HEK293 (cell line): Measurements from ENCODE around the gene GNGT1.
A peak's percentile ranks its signal among the peaks of the same experiment; 100 is the strongest.

Experiments
- FEZF1 ChIP-seq: fragments of 450-650 bp; formaldehyde crosslinking; IDR thresholded peaks from 2 replicates; pipeline ENCODE4 v1.5.1; 2016; ENCODE audit warnings: missing biosample characterization, missing genetic modification characterization
- GLI4 ChIP-seq: fragments of 450-650 bp; formaldehyde crosslinking; IDR thresholded peaks from 2 replicates; pipeline ENCODE4 v1.5.1; 2016; ENCODE audit warnings: missing biosample characterization, missing genetic modification characterization
- SP7 ChIP-seq: fragments of 450-650 bp; formaldehyde crosslinking; IDR thresholded peaks from 2 replicates; pipeline ENCODE4 v1.5.1; 2016; ENCODE audit warnings: missing biosample characterization, missing genetic modification characterization
- ZBTB17 ChIP-seq: fragments of 450-650 bp; formaldehyde crosslinking; IDR thresholded peaks from 2 replicates; pipeline ENCODE4 v1.5.1; 2016; ENCODE audit warnings: missing biosample characterization, missing genetic modification characterization
- ZBTB44 ChIP-seq: fragments of 450-650 bp; IDR thresholded peaks from 2 replicates; pipeline ENCODE4 v1.5.1; 2018; ENCODE audit warnings: missing biosample characterization, mild to moderate bottlenecking, missing genetic modification characterization
- ZNF112 ChIP-seq: fragments of 450-650 bp; formaldehyde crosslinking; IDR thresholded peaks from 2 replicates; pipeline ENCODE4 v1.5.0; 2017; ENCODE audit warnings: missing biosample characterization, missing genetic modification characterization
- ZNF157 ChIP-seq: fragments of 450-650 bp; formaldehyde crosslinking; IDR thresholded peaks from 2 replicates; pipeline ENCODE4 v1.5.1; 2016; ENCODE audit warnings: missing biosample characterization, missing genetic modification characterization
- ZNF18 ChIP-seq: fragments of 450-650 bp; formaldehyde crosslinking; IDR thresholded peaks from 2 replicates; pipeline ENCODE4 v1.5.1; 2016; ENCODE audit warnings: missing biosample characterization, missing genetic modification characterization
- ZNF184 ChIP-seq: fragments of 450-650 bp; IDR thresholded peaks from 2 replicates; pipeline ENCODE4 v1.5.1; 2018; ENCODE audit warnings: missing biosample characterization, mild to moderate bottlenecking, missing genetic modification characterization
- ZNF239 ChIP-seq: fragments of 450-650 bp; formaldehyde crosslinking; IDR thresholded peaks from 2 replicates; pipeline ENCODE4 v1.5.1; 2016; ENCODE audit warnings: missing biosample characterization, missing genetic modification characterization
- ZNF518A ChIP-seq: fragments of 450-650 bp; formaldehyde crosslinking; conservative IDR thresholded peaks from 2 replicates; pipeline ENCODE4 v1.5.1; 2016; ENCODE audit warnings: low read depth, missing biosample characterization, missing genetic modification characterization
- ZNF645 ChIP-seq: fragments of 450-650 bp; formaldehyde crosslinking; IDR thresholded peaks from 2 replicates; pipeline ENCODE4; 2016; ENCODE audit warnings: missing biosample characterization, missing genetic modification characterization
- ZNF654 ChIP-seq: fragments of 450-650 bp; formaldehyde crosslinking; IDR thresholded peaks from 2 replicates; pipeline ENCODE4 v1.5.1; 2016; ENCODE audit warnings: low read depth, missing biosample characterization, missing genetic modification characterization
- ZXDB ChIP-seq: fragments of 450-650 bp; formaldehyde crosslinking; IDR thresholded peaks from 2 replicates; pipeline ENCODE4 v1.5.1; 2016; ENCODE audit warnings: missing biosample characterization, missing genetic modification characterization
- TF ChIP-seq, protein P1 (sequence below): fragments of 450-650 bp; formaldehyde crosslinking; IDR thresholded peaks from 2 replicates; pipeline ENCODE4 v1.5.1; 2016; ENCODE audit warnings: missing biosample characterization, missing genetic modification characterization
- TF ChIP-seq, protein P2 (sequence below): fragments of 450-650 bp; formaldehyde crosslinking; IDR thresholded peaks from 2 replicates; pipeline ENCODE4 v1.5.1; 2016; ENCODE audit warnings: missing biosample characterization, missing genetic modification characterization, borderline replicate concordance
- TF ChIP-seq, protein P3 (sequence below): fragments of 450-650 bp; formaldehyde crosslinking; conservative IDR thresholded peaks from 2 replicates; pipeline ENCODE4 v1.5.1; 2016; ENCODE audit warnings: low read depth, missing biosample characterization, missing genetic modification characterization

The GNGT1 gene

DNA sequence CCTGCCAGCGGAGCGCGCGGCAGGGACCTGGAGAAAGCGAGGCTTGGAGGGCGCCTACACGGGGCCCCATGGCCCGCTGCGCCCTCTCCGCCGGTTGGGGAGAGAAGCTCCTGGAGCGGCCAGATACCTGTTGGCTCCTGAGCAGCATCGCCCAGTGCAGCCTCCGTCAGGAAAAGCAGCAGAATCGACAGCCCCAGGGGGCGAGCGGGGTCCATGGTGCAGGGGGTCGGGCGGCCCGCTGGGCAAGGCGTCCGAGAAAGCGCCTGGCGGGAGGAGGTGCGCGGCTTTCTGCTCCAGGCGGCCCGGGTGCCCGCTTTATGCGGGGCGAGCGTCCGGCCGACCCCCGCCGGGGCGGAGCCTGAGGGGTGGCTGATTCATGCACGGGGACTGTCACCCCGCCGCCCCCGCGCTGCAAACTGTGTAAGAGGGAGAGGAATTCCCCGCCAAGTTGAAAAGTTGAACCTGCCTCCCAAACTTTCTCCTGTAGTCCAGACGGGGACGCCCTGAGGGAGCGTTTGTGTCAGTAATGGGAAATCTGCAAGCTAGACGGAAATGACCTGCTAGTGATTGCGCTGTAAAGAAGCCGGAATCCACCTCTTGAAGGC lies 15.8 kb upstream of the GNGT1 start, which contains the start of gene TFPI2 (continued):
- TF ChIP-seq ZNF654 (peak; percentile 25), ZNF184 (tag by site-specific recombination) (0 out of 2 replicates have a peak, but pooled peaks have one; percentile 21), FEZF1 (tag by site-specific recombination) (no peak), ZNF645 (tag by site-specific recombination) (no peak), ZNF518A (tag by site-specific recombination) (no peak), SP7 (tag by site-specific recombination) (peak; percentile 48; the same call in 1 of the 2 replicates), ZBTB44 (tag by site-specific recombination) (no peak), GLI4 (tag by site-specific recombination) (no peak), ZBTB17 (tag by site-specific recombination) (peak; percentile 63), ZNF18 (tag by site-specific recombination) (no peak), ZNF239 (no peak), ZNF157 (no peak), ZXDB (tag by site-specific recombination) (peak; percentile 75; the same call in 1 of the 2 replicates), ZNF112 (tag by site-specific recombination) (no peak)
- TF ChIP-seq, protein P1, sequence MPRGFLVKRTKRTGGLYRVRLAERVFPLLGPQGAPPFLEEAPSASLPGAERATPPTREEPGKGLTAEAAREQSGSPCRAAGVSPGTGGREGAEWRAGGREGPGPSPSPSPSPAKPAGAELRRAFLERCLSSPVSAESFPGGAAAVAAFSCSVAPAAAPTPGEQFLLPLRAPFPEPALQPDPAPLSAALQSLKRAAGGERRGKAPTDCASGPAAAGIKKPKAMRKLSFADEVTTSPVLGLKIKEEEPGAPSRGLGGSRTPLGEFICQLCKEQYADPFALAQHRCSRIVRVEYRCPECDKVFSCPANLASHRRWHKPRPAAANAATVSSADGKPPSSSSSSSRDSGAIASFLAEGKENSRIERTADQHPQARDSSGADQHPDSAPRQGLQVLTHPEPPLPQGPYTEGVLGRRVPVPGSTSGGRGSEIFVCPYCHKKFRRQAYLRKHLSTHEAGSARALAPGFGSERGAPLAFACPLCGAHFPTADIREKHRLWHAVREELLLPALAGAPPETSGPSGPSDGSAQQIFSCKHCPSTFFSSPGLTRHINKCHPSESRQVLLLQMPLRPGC (tag by site-specific recombination): no peak
- TF ChIP-seq, protein P2, sequence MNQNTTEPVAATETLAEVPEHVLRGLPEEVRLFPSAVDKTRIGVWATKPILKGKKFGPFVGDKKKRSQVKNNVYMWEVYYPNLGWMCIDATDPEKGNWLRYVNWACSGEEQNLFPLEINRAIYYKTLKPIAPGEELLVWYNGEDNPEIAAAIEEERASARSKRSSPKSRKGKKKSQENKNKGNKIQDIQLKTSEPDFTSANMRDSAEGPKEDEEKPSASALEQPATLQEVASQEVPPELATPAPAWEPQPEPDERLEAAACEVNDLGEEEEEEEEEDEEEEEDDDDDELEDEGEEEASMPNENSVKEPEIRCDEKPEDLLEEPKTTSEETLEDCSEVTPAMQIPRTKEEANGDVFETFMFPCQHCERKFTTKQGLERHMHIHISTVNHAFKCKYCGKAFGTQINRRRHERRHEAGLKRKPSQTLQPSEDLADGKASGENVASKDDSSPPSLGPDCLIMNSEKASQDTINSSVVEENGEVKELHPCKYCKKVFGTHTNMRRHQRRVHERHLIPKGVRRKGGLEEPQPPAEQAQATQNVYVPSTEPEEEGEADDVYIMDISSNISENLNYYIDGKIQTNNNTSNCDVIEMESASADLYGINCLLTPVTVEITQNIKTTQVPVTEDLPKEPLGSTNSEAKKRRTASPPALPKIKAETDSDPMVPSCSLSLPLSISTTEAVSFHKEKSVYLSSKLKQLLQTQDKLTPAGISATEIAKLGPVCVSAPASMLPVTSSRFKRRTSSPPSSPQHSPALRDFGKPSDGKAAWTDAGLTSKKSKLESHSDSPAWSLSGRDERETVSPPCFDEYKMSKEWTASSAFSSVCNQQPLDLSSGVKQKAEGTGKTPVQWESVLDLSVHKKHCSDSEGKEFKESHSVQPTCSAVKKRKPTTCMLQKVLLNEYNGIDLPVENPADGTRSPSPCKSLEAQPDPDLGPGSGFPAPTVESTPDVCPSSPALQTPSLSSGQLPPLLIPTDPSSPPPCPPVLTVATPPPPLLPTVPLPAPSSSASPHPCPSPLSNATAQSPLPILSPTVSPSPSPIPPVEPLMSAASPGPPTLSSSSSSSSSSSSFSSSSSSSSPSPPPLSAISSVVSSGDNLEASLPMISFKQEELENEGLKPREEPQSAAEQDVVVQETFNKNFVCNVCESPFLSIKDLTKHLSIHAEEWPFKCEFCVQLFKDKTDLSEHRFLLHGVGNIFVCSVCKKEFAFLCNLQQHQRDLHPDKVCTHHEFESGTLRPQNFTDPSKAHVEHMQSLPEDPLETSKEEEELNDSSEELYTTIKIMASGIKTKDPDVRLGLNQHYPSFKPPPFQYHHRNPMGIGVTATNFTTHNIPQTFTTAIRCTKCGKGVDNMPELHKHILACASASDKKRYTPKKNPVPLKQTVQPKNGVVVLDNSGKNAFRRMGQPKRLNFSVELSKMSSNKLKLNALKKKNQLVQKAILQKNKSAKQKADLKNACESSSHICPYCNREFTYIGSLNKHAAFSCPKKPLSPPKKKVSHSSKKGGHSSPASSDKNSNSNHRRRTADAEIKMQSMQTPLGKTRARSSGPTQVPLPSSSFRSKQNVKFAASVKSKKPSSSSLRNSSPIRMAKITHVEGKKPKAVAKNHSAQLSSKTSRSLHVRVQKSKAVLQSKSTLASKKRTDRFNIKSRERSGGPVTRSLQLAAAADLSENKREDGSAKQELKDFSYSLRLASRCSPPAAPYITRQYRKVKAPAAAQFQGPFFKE (tag by site-specific recombination): no peak
- TF ChIP-seq, protein P3, sequence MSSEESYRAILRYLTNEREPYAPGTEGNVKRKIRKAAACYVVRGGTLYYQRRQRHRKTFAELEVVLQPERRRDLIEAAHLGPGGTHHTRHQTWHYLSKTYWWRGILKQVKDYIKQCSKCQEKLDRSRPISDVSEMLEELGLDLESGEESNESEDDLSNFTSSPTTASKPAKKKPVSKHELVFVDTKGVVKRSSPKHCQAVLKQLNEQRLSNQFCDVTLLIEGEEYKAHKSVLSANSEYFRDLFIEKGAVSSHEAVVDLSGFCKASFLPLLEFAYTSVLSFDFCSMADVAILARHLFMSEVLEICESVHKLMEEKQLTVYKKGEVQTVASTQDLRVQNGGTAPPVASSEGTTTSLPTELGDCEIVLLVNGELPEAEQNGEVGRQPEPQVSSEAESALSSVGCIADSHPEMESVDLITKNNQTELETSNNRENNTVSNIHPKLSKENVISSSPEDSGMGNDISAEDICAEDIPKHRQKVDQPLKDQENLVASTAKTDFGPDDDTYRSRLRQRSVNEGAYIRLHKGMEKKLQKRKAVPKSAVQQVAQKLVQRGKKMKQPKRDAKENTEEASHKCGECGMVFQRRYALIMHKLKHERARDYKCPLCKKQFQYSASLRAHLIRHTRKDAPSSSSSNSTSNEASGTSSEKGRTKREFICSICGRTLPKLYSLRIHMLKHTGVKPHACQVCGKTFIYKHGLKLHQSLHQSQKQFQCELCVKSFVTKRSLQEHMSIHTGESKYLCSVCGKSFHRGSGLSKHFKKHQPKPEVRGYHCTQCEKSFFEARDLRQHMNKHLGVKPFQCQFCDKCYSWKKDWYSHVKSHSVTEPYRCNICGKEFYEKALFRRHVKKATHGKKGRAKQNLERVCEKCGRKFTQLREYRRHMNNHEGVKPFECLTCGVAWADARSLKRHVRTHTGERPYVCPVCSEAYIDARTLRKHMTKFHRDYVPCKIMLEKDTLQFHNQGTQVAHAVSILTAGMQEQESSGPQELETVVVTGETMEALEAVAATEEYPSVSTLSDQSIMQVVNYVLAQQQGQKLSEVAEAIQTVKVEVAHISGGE (tag by site-specific recombination): no peak; the same call in 1 of the 2 replicates
